Kidney epithelial cell (primary cell): ENCODE data around the gene FGF1. TPM values are rescaled to one million over a fixed set of nuclear protein-coding genes. Genes with fewer than 3 reads are reported as not detected.

Experiments used
- DNase-seq: peaks from one replicate; pipeline ENCODE4 v3.0.0-alpha.2; 2010; ENCODE audit warnings: low read depth
- H3K27me3 ChIP-seq: 2 replicates; pipeline ENCODE4 v1.6.0; 2011; ENCODE audit warnings: low read length; ENCODE audit not compliant: control insufficient read depth, insufficient read depth
- H3K36me3 ChIP-seq: 2 replicates; pipeline ENCODE4 v1.5.1; 2011; ENCODE audit warnings: low read length; ENCODE audit not compliant: control insufficient read depth, insufficient read depth
- H3K4me3 ChIP-seq: 2 replicates; pipeline ENCODE4 v1.5.1; 2011; ENCODE audit warnings: low read depth, mild to moderate bottlenecking, control low read depth, low read length
- CTCF ChIP-seq: IDR thresholded peaks from 2 replicates; pipeline ENCODE4 v1.5.1; 2011; ENCODE audit warnings: mild to moderate bottlenecking, moderate library complexity, low read length, control low read depth, inconsistent platforms; ENCODE audit not compliant: insufficient read depth, poor library complexity, severe bottlenecking
- total RNA-seq: library from RNA; depleted of rRNA; stranded (reverse); fragments of >200 nt; gene quantifications from 2 replicates; pipeline ENCODE4 v1.2.3, GENCODE V29; 2015

FGF1 gene
- total RNA-seq, 1 donor from 2014 or later: 12.1 TPM

- no peak for TF ChIP-seq CTCF
- no peak for DNase-seq
- Histone ChIP-seq H3K4me3 (no peak overlapping the region), H3K36me3 (no peaks in the 10 kb centered on the region), H3K27me3 (no peaks in the 10 kb centered on the region)
Observed at GRCh38 chr5:142576303-142576702, 109.6 kb downstream of the FGF1 start.

GRCh38 chr5:142572006-142572405 is 113.9 kb downstream of the FGF1 start:
- no peak for DNase-seq
- no peaks in the 10 kb centered on the region for H3K27me3 ChIP-seq
- H3K4me3 ChIP-seq: no peak overlapping the region
- no peaks in the 10 kb centered on the region for H3K36me3 ChIP-seq
- no peak for TF ChIP-seq CTCF

- no peak overlapping the region for H3K4me3 ChIP-seq
- no peaks in the 10 kb centered on the region for H3K36me3 ChIP-seq
- no peak for TF ChIP-seq CTCF
- no peaks in the 10 kb centered on the region for H3K27me3 ChIP-seq
- DNase-seq: no peak
Observed at GRCh38 chr5:142571371-142571770, 114.5 kb downstream of the FGF1 start.

- no peak for DNase-seq
- H3K4me3 ChIP-seq: no peak overlapping the region
- no peaks in the 10 kb centered on the region for H3K36me3 ChIP-seq
- TF ChIP-seq CTCF: no peak
- no peaks in the 10 kb centered on the region for H3K27me3 ChIP-seq
Observed at GRCh38 chr5:142569905-142570304, 116.0 kb downstream of the FGF1 start.

GRCh38 chr5:142568996-142569335 is 116.9 kb downstream of the FGF1 start:
- H3K36me3 ChIP-seq: no peaks in the 10 kb centered on the region
- no peak overlapping the region for H3K4me3 ChIP-seq
- DNase-seq: no peak
- no peak for TF ChIP-seq CTCF
- H3K27me3 ChIP-seq: no peaks in the 10 kb centered on the region

- H3K4me3 ChIP-seq: no peak overlapping the region
- H3K27me3 ChIP-seq: no peaks in the 10 kb centered on the region
- H3K36me3 ChIP-seq: no peaks in the 10 kb centered on the region
- DNase-seq: no peak
- TF ChIP-seq CTCF: no peak
Observed at GRCh38 chr5:142568283-142568995, 117.5 kb downstream of the FGF1 start.
